ENCODE results near the gene TBX21. TPM values are rescaled to one million over a fixed set of nuclear protein-coding genes. Genes with fewer than 3 reads are reported as not detected.

The TBX21 gene
- total RNA-seq, 1 donor from 2014 or later = not detected

GRCh38 chr17:47712330-47713023 lies 20.6 kb upstream of the TBX21 start:
- DNase-seq (ENCODE audit: low read depth) = no peak

- no peak for DNase-seq (ENCODE audit: low read depth)
Measured at GRCh38 chr17:47713980-47714700, 18.9 kb upstream of the TBX21 start.

GRCh38 chr17:47714773-47715396 lies 18.2 kb upstream of the TBX21 start:
- DNase-seq (ENCODE audit: low read depth) = no peak

GRCh38 chr17:47715669-47716325 lies 17.2 kb upstream of the TBX21 start:
- no peak for DNase-seq (ENCODE audit: low read depth)

GRCh38 chr17:47716375-47716774 lies 16.7 kb upstream of the TBX21 start:
- DNase-seq (ENCODE audit: low read depth) = no peak

GRCh38 chr17:47717261-47717697 lies 15.8 kb upstream of the TBX21 start:
- DNase-seq (ENCODE audit: low read depth) = no peak

GRCh38 chr17:47717979-47718621 lies 14.9 kb upstream of the TBX21 start:
- DNase-seq (ENCODE audit: low read depth) = no peak

GRCh38 chr17:47718634-47719405 lies 14.2 kb upstream of the TBX21 start:
- no peak for DNase-seq (ENCODE audit: low read depth)

- peak; percentile 83 for DNase-seq (ENCODE audit: low read depth)
Measured at GRCh38 chr17:47719411-47720152, 13.5 kb upstream of the TBX21 start.

- DNase-seq (ENCODE audit: low read depth) = no peak
Measured at GRCh38 chr17:47720196-47720595, 12.8 kb upstream of the TBX21 start.

GRCh38 chr17:47720754-47721533 lies 12.1 kb upstream of the TBX21 start:
- DNase-seq (ENCODE audit: low read depth) = peak; percentile 44

- no peak for DNase-seq (ENCODE audit: low read depth)
Measured at GRCh38 chr17:47721725-47722124, 11.3 kb upstream of the TBX21 start.

- DNase-seq (ENCODE audit: low read depth) = no peak
Measured at GRCh38 chr17:47724705-47725104, 8.3 kb upstream of the TBX21 start.

- no peak for DNase-seq (ENCODE audit: low read depth)
Measured at GRCh38 chr17:47725446-47726111, 7.5 kb upstream of the TBX21 start.

GRCh38 chr17:47726796-47727703 lies 6.0 kb upstream of the TBX21 start:
- DNase-seq (ENCODE audit: low read depth) = no peak

- DNase-seq (ENCODE audit: low read depth) = no peak
Measured at GRCh38 chr17:47727704-47728036, 5.4 kb upstream of the TBX21 start.

GRCh38 chr17:47728214-47728877 lies 4.7 kb upstream of the TBX21 start:
- no peak for DNase-seq (ENCODE audit: low read depth)

All from myocyte (in vitro differentiated cells).